Common myeloid progenitor, CD34-positive (primary cell): ENCODE data around the gene PAX2.

Experiments
- CTCF ChIA-PET: fragments of 350-600 bp; sonication (Branson Sonifier 250); formaldehyde crosslinking; loops from one replicate; lab custom pipeline; 2021; ENCODE audit warnings: antibody characterized with exemption; lab: Charles Lee
- POLR2A ChIA-PET: fragments of 350-600 bp; sonication (Branson Sonifier 250); formaldehyde crosslinking; loops from one replicate; lab custom pipeline; 2021; ENCODE audit warnings: antibody characterized with exemption; lab: Charles Lee
- DNase-seq, 3 donors: peaks; one replicate each; pipeline versions ENCODE4 v3.0.0 to v3.0.0-alpha.2; 2013
- H3K27ac ChIP-seq, 2 experiments: 1 replicate in 1 of 2; 2 replicates in 1 of 2; pipeline ENCODE4 v1.7.0; 2013; ENCODE audit warnings: inconsistent platforms in 2 of 2, low read length in 2 of 2, mild to moderate bottlenecking in 2 of 2, low read depth in 1 of 2, moderate library complexity in 1 of 2; ENCODE audit not compliant: severe bottlenecking in 2 of 2, insufficient read depth in 1 of 2, poor library complexity in 1 of 2
- H3K27me3 ChIP-seq, 5 experiments: replicated peaks in 2 of 5; 1 replicate in 3 of 5; 2 replicates in 2 of 5; pipeline versions ENCODE4 v1.6.1 to v1.7.0; 2013; ENCODE audit warnings: low read length in 4 of 5, mild to moderate bottlenecking in 2 of 5, moderate library complexity in 2 of 5, inconsistent platforms in 1 of 5; ENCODE audit not compliant: insufficient read depth in 5 of 5, control insufficient read depth in 4 of 5
- H3K36me3 ChIP-seq, 4 experiments: 1 replicate in 2 of 4; 2 replicates in 2 of 4; pipeline versions ENCODE4 v1.6.1 to v1.7.0; 2013; ENCODE audit warnings: low read length in 3 of 4, control low read depth in 1 of 4, mild to moderate bottlenecking in 1 of 4; ENCODE audit not compliant: control insufficient read depth in 4 of 4, insufficient read depth in 4 of 4
- H3K4me1 ChIP-seq, 4 experiments: 1 replicate in 3 of 4; 2 replicates in 1 of 4; pipeline versions ENCODE4 v1.6.1 to v1.7.1; 2013; ENCODE audit warnings: low read length in 3 of 4, mild to moderate bottlenecking in 3 of 4, control low read depth in 1 of 4, inconsistent platforms in 1 of 4, moderate library complexity in 1 of 4; ENCODE audit not compliant: control insufficient read depth in 4 of 4, insufficient read depth in 4 of 4; ENCODE audit errors: control extremely low read depth in 1 of 4
- H3K4me3 ChIP-seq, 7 experiments: 1 replicate in 4 of 7; 2 replicates in 3 of 7; pipeline versions ENCODE4 v1.5.1 to v1.7.0; 2013; ENCODE audit warnings: mild to moderate bottlenecking in 7 of 7, low read length in 6 of 7, moderate library complexity in 6 of 7, inconsistent platforms in 2 of 7, low read depth in 2 of 7, control low read depth in 1 of 7; ENCODE audit not compliant: insufficient read depth in 4 of 7, control insufficient read depth in 1 of 7; ENCODE audit errors: extremely low read depth in 1 of 7
- H3K9me3 ChIP-seq, 5 experiments: 1 replicate in 4 of 5; 2 replicates in 1 of 5; pipeline versions ENCODE4 v1.6.1 to v1.7.1; 2013; ENCODE audit warnings: low read length in 4 of 5, mild to moderate bottlenecking in 2 of 5, inconsistent platforms in 1 of 5, low read depth in 1 of 5, moderate library complexity in 1 of 5; ENCODE audit not compliant: control insufficient read depth in 4 of 5, insufficient read depth in 2 of 5; ENCODE audit errors: control extremely low read depth in 1 of 5
- WGBS: methylation state at CpG from one replicate; pipeline ENCODE4 v1.1.5; 2013; ENCODE audit not compliant: insufficient coverage; 5-methylcytosine and 5-hydroxymethylcytosine counted together

Gene PAX2

DNA sequence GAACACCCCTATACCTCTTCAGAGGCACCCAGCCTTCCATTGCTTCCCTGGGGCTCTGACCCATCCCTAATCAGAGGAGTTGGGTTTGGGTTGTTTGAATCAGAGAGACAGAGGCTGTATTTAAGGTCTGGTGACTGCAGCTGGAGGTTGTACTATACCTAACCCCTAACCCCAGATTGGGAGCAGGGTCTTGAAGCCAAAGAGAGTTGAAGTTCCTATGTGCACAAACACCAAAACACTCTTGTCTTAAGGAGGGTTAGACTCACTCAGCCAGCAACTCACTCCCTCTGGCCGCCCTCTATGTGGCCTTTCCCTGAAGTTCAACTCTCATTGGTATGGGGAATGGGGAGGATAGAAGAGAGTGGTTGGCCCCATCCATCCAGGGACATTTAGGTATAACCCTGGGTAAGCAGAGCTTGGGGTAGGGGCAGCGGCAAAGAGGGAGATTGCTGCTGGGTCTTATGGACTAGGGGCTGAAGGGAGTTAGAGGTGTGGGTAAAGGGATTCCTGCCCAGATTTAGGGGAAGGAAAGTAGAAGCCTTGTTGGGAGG lies 80.0 kb downstream of the PAX2 start:
- 40% methylated on average over 1 of the region's 2 CpGs for WGBS
- Histone ChIP-seq H3K4me1 (peaks cover 0 to 37% (median 31%) of the 10 kb centered on the region in 4 experiments), H3K4me3 (no peak overlapping the region), H3K27ac (no peak overlapping the region), H3K27me3 (peaks cover 2 to 100% (median 52%) of the 10 kb centered on the region in 5 experiments), H3K36me3 (no peaks in the 10 kb centered on the region), H3K9me3 (no peaks in the 10 kb centered on the region)
- CTCF ChIA-PET, result interaction anchor here (1.0 to 1.2 kb wide), 2 partner anchors 12 to 187 kb away, joined by 3 to 4 read pairs; no protein-coding TSS in a partner anchor
- POLR2A ChIA-PET, result no interaction called here
- no peak for DNase-seq

DNA sequence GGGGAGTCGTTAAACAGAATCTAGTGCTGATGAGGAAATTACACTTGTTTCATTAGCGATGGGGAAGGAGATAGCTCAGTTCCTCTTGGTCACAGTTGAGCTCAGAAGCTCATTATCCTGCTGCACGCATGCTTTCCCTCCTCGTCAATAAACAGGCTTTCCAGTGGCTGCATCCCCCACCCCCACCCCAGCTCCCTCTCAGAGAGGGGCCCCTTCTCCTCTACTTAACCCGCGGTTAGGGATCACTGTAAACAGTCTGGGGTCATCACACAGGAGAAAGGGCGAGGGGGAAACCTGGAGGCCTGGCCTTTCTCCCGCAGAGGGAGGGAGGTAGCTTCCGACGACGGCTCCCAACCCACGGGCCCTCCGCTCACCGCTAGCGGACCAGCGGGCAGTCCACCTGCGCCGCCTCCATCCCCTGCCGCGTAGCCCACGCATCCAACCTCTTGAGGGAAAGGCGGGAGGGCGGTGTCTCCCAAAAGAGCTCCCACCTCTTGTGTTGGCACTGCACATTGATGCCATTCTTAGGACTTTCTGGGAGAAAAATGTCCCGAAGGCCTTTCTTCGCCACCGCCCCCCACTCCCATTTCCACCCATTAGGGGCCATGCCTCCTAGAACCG lies 80.8 kb downstream of the PAX2 start:
- Histone ChIP-seq H3K27me3 (peaks cover 2 to 100% (median 57%) of the 10 kb centered on the region in 5 experiments), H3K9me3 (no peaks in the 10 kb centered on the region), H3K36me3 (no peaks in the 10 kb centered on the region), H3K4me3 (peak overlapping the region in 3 of 7 experiments; percentile 55 to 68 (median 65)), H3K27ac (no peak overlapping the region), H3K4me1 (peaks cover 0 to 37% (median 31%) of the 10 kb centered on the region in 4 experiments)
- peak; percentile 31 to 64 (median 63) for DNase-seq
- POLR2A ChIA-PET, result interaction anchor here (0.6 kb wide), 1 partner anchor 57 kb away, joined by 4 read pairs; no protein-coding TSS in a partner anchor
- WGBS, result 2% methylated on average over 21 of the region's 27 CpGs
- CTCF ChIA-PET, result interaction anchor here (0.8 to 1.2 kb wide), 2 partner anchors 13 to 18 kb away, joined by 3 to 4 read pairs; no protein-coding TSS in a partner anchor

DNA sequence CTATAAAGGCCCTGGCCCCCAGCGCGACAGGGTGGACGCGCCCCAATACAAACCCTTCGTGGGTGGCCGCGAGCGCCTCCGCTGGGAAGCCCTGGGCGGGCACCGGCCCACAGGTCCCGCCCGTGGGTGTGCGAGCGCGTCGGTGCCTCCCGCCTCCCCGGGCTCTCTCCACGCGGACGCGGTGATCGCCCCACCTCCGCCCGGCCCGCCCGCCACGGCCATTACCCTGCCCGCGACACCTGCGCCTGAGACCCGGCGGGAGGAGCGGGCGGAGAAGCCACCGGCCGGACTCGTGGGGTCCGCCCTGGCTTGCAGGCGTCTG lies 81.2 kb downstream of the PAX2 start:
- H3K4me3 ChIP-seq, result peak overlapping the region in 5 of 7 experiments; percentile 36 to 68 (median 55)

DNA sequence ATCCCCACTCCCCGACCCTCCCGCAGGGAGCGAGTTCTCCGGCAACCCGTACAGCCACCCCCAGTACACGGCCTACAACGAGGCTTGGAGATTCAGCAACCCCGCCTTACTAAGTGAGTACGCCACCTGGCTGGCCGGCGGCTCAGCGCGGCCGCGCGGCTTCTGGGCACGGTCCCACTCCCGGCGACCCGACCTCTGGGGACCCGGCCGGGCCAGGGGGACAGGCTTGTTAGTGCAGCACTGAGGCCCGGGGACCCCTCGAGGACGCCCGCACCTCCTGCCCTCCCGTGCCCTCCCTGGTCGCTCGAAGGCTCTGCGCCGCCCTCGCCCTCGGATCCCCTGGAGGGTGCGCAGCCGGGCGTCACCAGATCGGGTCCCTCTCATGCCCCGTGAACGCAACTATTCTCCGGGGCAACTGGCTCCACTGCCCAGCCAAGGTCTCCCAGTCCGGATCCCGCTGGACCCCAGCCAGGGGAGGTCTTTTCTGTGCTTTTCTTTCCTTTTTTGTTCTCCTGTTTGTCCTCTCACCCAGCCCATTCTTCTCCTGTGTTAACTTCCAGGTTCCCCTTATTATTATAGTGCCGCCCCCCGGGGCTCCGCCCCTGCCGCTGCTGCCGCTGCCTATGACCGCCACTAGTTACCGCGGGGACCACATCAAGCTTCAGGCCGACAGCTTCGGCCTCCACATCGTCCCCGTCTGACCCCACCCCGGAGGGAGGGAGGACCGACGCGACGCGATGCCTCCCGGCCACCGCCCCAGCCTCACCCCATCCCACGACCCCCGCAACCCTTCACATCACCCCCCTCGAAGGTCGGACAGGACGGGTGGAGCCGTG lies 81.8 kb downstream of the PAX2 start:
- WGBS, result under 1% methylated on average over 50 of the region's 68 CpGs
- H3K9me3 ChIP-seq, result no peaks in the 10 kb centered on the region
- CTCF ChIA-PET, result interaction anchor here (0.7 kb wide), 1 partner anchor 12 kb away, joined by 3 read pairs; no protein-coding TSS in a partner anchor
- DNase-seq, result peak; percentile 40 to 75 (median 71)
- H3K27me3 ChIP-seq, result peaks cover 0 to 100% (median 57%) of the 10 kb centered on the region in 5 experiments
- POLR2A ChIA-PET, result no interaction called here
- peaks cover 0 to 37% (median 31%) of the 10 kb centered on the region in 4 experiments for H3K4me1 ChIP-seq
- no peaks in the 10 kb centered on the region for H3K36me3 ChIP-seq
- no peak overlapping the region for H3K27ac ChIP-seq
- H3K4me3 ChIP-seq, result peak overlapping the region in 5 of 7 experiments; percentile 36 to 68 (median 55)

More for the DNA sequence above, 81.2 kb downstream of the PAX2 start:
- H3K36me3 ChIP-seq, result no peaks in the 10 kb centered on the region
- H3K9me3 ChIP-seq, result no peaks in the 10 kb centered on the region
- WGBS, result 2% methylated on average over 41 of the region's 41 CpGs
- peaks cover 0 to 37% (median 31%) of the 10 kb centered on the region in 4 experiments for H3K4me1 ChIP-seq
- no peak overlapping the region for H3K27ac ChIP-seq
- DNase-seq, result no peak
- peaks cover 2 to 100% (median 57%) of the 10 kb centered on the region in 5 experiments for H3K27me3 ChIP-seq
- ChIA-PET CTCF (interaction anchor here (0.8 to 1.2 kb wide), 2 partner anchors 14 to 19 kb away, joined by 3 to 4 read pairs; no protein-coding TSS in a partner anchor), POLR2A (no interaction called here)

DNA sequence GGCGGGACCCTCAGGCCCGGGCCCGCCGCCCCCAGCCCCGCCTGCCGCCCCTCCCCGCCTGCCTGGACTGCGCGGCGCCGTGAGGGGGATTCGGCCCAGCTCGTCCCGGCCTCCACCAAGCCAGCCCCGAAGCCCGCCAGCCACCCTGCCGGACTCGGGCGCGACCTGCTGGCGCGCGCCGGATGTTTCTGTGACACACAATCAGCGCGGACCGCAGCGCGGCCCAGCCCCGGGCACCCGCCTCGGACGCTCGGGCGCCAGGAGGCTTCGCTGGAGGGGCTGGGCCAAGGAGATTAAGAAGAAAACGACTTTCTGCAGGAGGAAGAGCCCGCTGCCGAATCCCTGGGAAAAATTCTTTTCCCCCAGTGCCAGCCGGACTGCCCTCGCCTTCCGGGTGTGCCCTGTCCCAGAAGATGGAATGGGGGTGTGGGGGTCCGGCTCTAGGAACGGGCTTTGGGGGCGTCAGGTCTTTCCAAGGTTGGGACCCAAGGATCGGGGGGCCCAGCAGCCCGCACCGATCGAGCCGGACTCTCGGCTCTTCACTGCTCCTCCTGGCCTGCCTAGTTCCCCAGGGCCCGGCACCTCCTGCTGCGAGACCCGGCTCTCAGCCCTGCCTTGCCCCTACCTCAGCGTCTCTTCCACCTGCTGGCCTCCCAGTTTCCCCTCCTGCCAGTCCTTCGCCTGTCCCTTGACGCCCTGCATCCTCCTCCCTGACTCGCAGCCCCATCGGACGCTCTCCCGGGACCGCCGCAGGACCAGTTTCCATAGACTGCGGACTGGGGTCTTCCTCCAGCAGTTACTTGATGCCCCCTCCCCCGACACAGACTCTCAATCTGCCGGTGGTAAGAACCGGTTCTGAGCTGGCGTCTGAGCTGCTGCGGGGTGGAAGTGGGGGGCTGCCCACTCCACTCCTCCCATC lies 82.7 kb downstream of the PAX2 start:
- peaks cover 0 to 37% (median 31%) of the 10 kb centered on the region in 4 experiments for H3K4me1 ChIP-seq
- WGBS, result 1% methylated on average over 46 of the region's 69 CpGs
- H3K36me3 ChIP-seq, result no peaks in the 10 kb centered on the region
- ChIA-PET POLR2A (no interaction called here), CTCF (interaction anchor here (0.7 to 0.8 kb wide), 2 partner anchors 11 to 78 kb away, joined by 3 read pairs; no protein-coding TSS in a partner anchor)
- peak; percentile 14 to 45 (median 23) for DNase-seq
- H3K4me3 ChIP-seq, result peak overlapping the region in 6 of 7 experiments; percentile 19 to 68 (median 43)
- H3K27me3 ChIP-seq, result peaks cover 0 to 100% (median 59%) of the 10 kb centered on the region in 5 experiments
- H3K27ac ChIP-seq, result no peak overlapping the region
- no peaks in the 10 kb centered on the region for H3K9me3 ChIP-seq

DNA sequence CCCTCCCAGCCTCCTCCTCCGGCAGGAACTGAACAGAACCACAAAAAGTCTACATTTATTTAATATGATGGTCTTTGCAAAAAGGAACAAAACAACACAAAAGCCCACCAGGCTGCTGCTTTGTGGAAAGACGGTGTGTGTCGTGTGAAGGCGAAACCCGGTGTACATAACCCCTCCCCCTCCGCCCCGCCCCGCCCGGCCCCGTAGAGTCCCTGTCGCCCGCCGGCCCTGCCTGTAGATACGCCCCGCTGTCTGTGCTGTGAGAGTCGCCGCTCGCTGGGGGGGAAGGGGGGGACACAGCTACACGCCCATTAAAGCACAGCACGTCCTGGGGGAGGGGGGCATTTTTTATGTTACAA lies 83.3 kb downstream of the PAX2 start:
- no peaks in the 10 kb centered on the region for H3K36me3 ChIP-seq
- CTCF ChIA-PET, result interaction anchor here (0.8 kb wide), 1 partner anchor 79 kb away, joined by 3 read pairs; no protein-coding TSS in a partner anchor
- H3K4me1 ChIP-seq, result peaks cover 0 to 37% (median 31%) of the 10 kb centered on the region in 4 experiments
- peaks cover 0 to 100% (median 55%) of the 10 kb centered on the region in 5 experiments for H3K27me3 ChIP-seq
- POLR2A ChIA-PET, result no interaction called here
- no CpG with 5 or more reads among the region's 20 CpGs for WGBS
- no peaks in the 10 kb centered on the region for H3K9me3 ChIP-seq
- H3K4me3 ChIP-seq, result peak overlapping the region in 5 of 7 experiments; percentile 10 to 68 (median 55)
- peak; percentile 17 to 46 (median 38) for DNase-seq
- H3K27ac ChIP-seq, result no peak overlapping the region
